ENCODE results near the gene CDK11A.

Gene CDK11A

GRCh38 chr1:1724035-1724864 is at the start of gene CDK11A:
CDK11A (minus strand) TSS chr1:1724357; CDS start chr1:1722818, 1,539 bp downstream.
- DNase-seq (ENCODE audit: low spot score): peak; percentile 98

DNA sequence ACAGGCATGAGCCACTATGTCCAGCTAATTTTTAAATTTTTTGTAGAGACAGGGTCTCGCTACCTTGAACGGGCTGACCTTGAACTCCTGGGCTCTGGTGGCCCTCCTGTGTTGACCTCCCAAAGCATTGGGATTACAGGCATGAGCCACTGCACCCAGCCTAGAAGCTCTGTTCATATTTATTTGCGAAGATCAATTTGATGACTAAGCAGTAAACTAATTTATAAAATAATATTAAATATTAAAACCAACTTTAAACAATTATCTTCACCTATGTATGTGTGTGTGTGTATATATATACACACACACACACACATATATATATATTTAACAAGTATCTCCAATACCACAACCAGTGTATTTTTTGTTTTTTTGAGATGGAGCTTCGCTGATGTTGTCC is 49.7 kb upstream of the CDK11A start:
- no peak for DNase-seq (ENCODE audit: low spot score)

DNA sequence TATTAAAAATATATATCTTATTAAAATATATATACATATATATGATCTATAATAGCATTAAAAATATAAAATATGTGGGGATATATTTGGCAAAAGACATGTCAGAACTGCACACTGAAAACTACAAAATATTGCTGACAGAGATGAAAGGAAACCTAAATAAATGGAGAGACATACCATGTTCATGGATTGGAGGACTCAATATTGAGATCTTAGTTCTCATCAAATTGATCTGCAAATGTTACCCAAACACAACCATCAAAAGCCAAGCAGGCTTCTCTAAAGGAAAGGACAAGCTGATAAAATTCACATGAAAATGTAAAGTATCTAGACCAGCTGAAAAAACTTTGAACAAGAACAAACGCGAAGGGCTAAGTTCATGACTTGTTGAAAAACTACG is 46.9 kb upstream of the CDK11A start:
- no peak for DNase-seq (ENCODE audit: low spot score)

GRCh38 chr1:1770102-1770501 is 45.9 kb upstream of the CDK11A start:
- DNase-seq (ENCODE audit: low spot score): no peak

- DNase-seq (ENCODE audit: low spot score): no peak
Measured at GRCh38 chr1:1768249-1768992, 44.3 kb upstream of the CDK11A start.

DNA sequence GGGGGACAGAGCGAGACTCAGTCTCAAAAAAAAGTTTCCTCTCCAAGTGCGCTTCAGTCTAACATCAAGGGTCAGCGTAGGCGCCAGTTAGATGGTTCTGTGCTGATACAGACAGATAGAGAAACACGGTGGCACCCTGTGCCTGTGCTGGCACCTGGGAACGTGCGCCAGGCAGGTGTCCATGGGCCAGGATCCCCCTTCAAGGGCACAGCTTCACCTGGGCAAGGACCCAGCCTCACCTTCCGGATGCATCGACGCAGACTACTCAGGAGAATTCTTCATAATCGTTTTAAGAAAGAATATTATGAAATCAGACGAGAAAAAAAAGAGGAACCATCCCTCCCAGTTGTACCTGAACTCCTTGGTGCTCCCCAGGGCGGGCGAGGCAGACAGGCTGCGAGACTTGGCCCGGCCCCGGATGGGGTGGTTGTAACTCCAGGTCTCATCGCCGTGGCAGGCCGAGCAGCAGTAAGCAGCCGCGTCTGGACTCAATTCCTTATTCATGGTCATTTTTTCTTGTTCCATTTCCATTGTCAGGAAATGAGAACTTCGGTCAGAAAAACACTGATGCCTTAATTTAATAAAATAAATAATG is 40.8 kb upstream of the CDK11A start:
- DNase-seq (ENCODE audit: low spot score): no peak

DNA sequence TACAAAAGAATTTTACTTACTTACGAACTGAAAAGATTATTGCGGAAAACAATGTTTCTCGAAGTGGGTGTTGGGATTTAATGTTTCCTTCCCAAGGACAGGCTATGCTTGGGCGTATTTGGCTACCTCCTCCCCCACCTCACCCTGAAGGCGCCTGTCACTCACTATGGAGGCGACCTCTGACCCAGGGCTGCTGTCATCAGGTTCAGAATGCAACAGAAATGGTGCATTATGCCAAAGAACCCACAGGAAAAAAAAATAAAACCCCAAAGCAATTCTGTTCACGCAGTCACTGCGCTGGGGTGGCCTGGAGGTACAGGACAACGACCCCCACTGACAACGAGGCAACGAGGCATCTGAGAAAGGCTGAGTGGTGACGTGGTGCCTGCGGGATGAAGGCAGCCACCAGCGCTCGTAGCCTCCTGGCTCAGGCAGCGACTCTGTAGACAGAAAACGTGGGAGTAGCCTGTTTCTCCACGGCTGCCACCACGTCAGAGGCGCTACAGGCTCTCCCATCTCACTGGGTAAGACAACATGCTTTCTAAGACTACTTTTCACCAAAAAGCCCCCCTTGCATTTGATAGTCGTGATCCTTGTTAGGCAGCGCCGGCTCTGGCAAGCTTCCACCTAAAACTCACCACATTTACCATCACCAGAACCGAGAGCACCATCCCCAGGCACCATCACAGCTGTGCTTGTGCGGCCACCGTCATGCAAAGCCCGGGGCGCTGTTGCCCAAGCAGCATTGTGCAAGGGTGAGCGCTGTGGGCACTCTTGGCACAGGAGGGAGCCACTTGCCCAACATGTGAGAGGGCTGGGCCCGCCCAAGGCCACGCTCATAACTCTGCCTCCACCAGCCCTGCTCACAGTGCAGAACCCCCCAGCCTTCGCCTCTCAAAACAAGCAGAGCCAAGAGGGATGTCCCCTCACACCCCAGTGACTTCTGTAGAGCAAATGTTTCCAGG is 39.8 kb upstream of the CDK11A start:
- DNase-seq (ENCODE audit: low spot score): no peak

GRCh38 chr1:1761504-1762376 is 37.6 kb upstream of the CDK11A start:
- DNase-seq (ENCODE audit: low spot score): no peak

DNA sequence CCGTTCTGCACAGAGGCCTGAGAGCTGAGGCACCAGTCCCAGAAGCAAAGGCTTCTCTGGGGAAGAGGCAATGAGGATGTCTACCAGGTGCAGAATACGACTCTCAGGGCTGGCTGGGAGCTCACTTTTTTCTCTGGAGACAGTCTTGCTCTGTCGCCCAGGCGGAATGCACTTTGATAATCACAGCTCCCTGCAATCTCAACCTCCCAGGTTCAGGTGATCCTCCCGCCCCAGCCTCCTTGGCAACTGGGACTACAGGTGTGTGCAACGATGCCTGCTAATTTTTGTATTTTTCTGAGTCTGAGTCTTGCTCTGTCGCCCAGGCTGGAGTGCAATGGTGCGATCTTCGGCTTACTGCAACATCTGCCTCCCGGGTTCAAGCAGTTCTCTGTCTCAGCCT is 36.6 kb upstream of the CDK11A start:
- no peak for DNase-seq (ENCODE audit: low spot score)

DNA sequence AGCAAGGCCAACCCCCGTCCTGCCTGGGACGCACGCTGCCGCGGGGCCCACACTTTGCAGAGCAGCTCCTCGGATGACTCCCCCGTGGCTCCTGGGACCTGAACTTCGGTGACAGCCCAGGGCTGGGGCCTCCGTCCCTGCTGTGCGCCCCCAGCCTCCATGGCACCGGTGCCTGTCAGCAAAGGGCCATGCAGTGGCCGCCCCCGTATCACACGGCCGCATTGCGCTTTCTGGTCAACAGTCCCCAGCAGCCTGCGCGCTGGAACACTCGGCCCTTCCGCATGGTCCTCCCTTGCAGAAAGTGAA is 36.1 kb upstream of the CDK11A start:
- DNase-seq (ENCODE audit: low spot score): no peak

DNA sequence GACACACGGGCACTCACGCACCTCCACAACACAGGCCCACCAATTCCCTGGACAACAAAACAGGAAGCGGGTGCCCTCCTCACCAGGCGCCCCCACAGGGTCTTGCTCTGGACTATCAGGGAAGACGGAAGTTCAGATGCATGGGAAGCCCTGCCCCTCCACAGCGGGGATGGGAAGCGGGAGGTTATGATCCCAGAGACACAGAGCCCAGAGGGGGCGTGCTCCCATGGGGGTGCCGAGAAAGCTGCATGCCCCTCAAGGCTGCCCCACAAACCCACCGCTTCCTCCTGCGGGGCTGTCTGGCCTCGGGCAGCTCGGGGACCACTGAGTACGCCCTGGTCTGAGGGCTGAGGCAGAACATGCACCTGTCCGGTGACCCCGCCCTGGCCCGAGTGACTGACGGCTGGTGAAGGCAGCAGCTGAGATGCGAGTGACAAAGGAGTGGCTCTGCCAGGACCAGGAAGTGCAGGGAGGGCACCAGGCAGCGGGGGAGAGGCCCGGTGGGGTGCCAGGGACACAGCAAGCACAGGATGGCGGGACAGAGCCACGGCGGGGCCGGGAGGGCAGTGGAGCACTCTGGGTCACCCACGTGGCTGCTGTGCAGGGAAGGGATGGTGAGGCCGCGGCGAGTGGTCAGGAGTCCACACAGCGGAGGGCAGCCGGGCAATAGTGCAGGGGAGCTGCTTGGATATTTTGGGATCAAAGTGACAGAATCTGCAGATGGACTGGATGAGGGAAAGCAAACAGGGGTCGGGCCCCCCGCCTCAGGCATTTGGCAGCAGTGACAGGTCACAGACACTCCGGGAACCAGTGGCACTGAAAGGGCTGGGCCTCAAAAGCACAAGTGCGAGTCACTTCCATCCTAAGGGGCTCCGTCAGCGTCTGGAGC is 35.5 kb upstream of the CDK11A start:
- no peak for DNase-seq (ENCODE audit: low spot score)

DNA sequence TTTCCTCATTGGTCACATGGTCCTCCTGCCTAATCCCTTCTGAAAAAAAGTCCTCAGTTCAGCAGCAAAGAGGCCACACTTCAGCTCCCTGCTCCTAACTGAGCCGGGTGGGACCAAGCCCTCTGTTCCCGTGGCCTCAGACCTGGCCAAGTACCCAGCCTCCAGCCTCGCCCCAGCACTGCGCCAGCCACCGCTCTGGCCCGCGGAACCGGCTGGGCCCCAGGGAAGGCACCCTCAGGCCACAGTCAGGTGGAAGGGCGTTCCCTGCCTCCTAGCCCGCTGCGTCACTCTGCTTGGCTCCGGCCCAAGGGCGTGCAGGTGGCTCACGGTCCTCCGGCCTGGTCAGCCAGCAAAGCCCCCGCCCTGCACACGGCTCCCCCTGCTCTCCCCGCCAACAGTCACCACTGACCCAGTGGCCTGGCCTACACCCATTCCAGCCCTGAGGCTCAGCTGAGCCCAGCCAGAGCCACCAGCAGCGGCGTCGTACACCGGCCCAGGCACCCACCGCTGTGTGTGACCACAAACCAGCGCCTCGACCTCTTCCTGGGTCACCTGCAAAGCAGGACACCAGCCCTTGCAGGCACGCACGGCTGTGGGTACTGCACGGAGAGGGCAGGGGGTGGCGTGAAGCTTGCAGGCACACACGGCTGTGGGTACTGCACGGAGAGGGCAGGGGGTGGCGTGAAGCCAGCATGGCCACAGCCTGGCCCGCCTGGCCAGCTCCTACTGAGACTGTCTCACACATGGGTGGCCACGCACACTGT is 34.7 kb upstream of the CDK11A start:
- peak; percentile 88 for DNase-seq (ENCODE audit: low spot score)

GRCh38 chr1:1758059-1758621 is 34.0 kb upstream of the CDK11A start:
- no peak for DNase-seq (ENCODE audit: low spot score)

DNA sequence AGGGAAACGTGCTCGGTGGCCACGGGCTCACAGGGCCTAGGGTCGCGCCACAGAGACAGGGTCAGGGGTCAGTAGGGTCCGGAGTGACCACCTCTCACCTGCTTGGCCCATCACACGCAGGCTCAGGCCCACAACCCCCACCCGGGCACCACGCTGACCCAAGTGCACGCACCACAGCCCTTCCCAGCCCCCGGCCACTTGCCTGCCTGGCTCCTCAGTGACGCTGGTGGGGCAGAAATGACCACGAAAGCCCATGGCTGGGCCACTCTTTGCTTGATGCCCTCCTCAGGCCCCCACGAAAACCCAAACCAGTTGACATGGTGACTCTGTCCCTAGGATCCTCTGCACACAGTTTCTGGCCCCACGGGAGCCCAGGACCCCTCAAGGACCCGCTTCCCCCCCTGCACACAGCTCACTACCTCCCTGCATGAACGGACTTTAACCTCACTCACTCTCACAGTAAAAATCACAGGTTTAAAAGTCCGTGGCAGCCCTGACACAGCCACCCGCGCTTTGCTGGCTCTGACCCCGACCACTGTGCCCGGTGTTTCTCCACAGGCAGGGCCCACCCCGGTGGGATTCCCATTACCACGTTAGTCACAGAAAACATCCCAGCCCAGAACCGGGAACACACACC is 33.4 kb upstream of the CDK11A start:
- no peak for DNase-seq (ENCODE audit: low spot score)

GRCh38 chr1:1756661-1757421 is 32.7 kb upstream of the CDK11A start:
- no peak for DNase-seq (ENCODE audit: low spot score)

DNA sequence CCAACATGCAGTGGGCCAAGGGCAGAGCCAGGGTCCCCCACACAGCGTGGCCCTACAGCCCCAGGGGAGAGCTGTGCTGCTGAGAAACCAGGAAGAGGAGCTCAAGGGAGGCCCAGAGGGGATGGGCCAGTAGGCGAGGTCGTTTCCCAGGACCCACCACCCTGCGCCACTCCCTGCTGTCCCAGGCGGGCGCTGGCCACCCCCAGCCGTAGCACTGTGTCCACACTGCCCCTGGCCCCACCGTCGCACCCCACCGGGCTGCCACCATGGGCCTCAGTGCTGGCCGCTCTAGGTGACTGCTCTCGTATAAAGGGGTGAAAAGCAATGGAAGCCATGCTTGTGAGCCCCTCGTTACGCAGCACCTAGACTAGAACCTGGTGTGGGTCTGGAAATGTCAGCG is 31.7 kb upstream of the CDK11A start:
- DNase-seq (ENCODE audit: low spot score): no peak

DNA sequence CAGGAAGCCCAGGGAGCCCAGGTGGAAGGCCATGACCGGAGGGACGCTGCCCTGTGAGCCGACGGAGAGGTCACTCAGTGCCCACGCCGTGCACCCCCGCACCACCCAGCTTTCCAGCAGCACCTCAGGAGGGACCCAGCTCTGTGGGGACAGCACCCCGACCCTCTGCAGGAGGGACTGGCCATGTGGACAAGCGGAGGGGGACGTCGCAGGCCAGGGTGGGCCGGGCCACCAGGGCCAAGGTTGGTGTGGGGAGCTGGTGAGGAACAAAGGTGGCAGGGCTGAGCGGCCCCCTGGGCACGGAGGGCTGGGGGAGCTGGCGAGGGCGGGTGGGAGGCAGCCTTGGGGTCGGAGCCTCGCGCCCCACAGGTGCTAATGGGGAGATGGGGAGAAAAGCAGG is 31.3 kb upstream of the CDK11A start:
- DNase-seq (ENCODE audit: low spot score): no peak

Data from LoVo (cell line).